ENCODE measurements around the gene MTUS2. TPM values are rescaled to one million over a fixed set of nuclear protein-coding genes. Genes with fewer than 3 reads are reported as not detected.

The MTUS2 gene
- total RNA-seq, 1 donor from 2014 or later, result 5.1 TPM

DNA sequence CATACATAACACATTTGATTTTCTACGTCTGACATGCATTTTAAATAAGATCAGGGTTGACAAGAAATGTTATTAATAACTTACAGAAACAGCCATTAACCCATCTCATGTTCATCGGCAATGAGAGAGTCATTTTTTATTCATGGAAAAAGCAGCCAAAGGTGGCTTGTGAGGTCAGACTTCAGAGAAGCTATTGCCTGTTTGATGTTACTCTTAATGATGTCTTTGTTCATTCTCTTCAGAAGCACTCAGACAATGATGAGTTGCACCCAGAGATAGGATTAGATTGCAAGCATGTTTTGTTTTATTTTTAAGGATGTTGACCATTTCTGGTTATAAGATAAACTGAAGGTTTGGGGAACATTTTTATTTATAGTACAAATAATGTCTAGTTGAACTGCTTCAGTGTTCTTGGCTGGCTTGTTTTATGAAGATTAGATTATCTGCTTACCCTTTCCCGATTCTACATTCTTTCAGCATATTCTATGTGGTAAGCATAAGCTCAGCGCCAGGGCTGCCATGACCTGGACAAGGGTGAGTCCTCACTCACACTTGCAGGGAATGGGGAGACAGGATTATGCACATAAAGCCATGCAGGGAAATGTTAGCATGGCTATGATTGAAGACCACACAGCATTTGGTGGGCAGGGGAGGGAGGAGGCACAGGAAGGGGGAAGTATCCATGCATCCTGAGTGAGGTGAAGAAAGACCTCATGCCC lies 288.1 kb downstream of the MTUS2 start:
- DNase-seq (ENCODE audit: low spot score), result no peak

DNA sequence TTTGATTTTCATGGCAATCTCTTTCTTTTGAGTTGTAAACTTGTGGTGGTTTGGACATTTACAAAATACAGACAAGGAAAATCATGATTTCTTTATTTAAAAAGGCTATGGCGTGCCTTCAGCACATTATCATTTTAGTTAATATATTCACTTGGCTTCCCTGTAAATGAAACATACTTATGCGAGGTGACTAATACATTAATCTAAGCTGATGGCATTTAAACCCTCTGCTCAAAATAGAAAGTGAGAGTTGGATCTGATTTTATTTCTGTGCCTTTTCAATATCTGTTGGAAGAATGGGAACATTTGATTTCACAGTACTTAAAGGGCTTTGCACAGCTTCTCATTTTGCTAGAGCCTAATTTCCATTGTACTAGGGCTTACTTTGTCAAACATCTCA lies 289.8 kb downstream of the MTUS2 start:
- DNase-seq (ENCODE audit: low spot score), result no peak

DNA sequence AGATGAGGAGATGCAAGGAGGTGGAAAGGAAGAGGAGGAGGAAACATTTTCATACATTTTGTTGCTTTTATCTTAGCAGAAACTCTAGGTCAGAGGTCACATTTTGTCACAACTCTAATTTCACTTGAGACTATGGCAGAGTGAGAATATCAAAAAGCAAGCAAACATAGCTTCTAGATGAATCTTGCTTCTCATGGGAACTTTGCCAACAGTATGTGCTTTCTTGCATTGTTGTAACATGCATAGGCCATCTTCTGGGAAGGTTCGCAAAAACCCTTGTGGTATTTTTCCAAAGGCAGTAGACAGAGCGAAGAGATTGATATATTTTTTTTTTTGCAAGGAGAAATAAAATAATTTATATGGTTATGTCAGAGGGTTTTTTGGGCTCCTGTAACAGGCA lies 291.3 kb downstream of the MTUS2 start:
- no peak for DNase-seq (ENCODE audit: low spot score)

DNA sequence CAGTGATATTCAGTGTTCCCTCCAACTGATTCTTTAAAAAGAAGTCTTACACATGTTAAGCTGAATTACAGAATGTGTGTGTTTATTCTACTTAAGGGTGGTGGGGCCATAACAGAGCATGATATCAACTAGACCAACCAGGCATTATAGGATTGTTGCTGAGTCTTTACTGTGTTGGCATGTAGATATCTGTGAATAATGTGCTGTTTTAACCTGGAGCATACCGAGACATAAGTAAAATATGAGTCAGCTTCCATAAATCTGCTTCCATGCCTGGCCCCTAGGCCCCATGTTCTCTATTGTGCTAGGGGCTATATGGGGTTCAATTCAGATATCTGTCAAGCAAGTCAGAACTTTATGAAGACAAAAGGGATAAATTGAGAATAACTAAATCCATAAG lies 295.7 kb downstream of the MTUS2 start:
- no peak for DNase-seq (ENCODE audit: low spot score)

DNA sequence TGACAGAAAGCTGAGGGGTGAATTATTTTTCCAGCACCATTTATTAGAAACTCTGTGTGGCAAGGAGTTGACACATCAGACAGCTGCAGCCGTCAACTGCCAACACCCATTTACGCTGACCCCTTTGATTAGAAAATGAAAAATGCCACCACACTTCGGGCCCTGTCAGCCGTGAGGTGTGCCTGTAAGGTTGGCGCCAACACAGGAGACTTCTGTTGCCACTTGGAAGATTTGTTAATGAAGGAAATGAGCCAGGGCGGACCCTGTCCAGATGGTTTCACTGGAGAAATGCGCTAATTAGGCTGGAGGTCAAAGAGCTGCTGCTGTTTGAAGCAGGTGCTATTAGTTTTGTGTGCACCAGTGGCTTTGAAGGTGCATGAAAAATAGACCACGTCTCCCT lies 297.5 kb downstream of the MTUS2 start:
- DNase-seq (ENCODE audit: low spot score), result no peak

DNA sequence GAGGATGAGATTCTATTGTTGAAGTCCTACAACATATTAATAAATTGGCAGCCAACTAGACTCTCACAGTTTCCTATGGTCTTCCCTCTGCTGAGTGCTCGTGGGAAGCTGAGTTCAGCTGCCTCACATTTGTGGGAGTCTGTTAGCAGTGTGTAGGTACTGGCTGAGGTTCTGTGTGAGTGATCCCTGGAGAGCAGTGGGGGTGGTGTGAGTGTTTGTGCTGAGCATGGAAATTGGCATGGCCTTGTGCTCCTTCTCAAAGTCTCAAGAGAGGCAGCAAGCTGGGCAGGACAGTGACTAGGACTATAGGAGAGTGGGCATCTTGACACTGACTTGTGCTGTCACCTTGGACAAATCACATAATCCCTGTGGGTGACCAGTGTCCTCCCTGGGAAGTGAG lies 298.3 kb downstream of the MTUS2 start:
- no peak for DNase-seq (ENCODE audit: low spot score)

DNA sequence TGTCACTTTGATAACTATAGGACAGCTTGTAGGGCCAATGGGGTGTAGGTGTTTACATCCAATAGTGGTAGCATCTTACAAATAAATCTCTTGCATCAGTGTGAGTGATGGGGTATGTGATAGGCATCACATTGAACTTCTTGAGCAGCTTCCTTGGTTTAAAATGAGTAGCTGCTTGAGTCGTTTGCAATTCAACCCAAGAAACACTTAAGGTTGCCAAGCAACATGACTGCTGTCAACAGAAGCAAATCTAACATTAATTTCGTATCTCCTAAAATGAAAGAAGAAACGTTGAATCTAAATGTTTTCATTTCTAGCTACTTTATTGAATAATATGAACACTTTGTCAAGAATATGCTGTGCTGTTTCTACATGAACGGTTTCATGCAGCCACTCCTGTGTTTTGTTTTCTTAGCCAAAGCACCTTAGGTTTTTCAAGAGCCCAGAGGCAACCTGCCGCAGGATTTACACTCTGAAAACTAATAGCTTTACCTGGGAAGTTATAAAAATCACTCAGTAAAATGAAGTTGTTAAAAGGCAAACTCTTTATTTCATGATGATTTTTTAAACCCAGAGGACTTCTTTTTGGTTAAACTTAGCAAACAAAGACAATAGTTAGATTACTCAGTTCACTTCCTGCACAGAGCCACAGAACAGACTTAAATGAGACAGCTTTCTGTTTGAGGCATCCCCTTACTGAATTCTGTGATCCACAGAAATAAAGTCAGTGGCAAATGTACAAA lies 305.2 kb downstream of the MTUS2 start:
- no peak for DNase-seq (ENCODE audit: low spot score)

DNA sequence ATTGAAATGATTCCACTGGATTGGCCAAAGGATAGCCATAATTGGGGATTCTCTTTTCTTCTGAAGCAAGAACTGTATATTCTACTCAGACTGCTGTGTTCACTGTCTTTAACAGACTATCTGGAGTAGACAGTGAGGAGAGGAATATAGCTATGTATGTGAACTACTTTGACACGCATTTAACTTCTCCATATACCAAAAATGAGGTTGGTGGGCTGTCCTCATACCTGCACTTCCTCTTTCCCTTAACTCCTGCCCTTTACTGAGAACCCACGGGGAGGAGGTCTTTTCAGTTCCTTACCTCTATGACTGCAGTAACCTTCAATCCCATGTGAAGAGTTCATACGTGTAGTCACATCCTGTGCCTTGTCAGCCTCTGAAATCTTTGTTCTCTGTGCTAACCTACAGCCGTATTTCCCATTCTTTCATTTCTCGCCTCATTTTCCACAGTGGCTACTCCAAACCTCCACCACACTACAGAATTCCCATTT lies 305.8 kb downstream of the MTUS2 start:
- DNase-seq (ENCODE audit: low spot score), result no peak

DNA sequence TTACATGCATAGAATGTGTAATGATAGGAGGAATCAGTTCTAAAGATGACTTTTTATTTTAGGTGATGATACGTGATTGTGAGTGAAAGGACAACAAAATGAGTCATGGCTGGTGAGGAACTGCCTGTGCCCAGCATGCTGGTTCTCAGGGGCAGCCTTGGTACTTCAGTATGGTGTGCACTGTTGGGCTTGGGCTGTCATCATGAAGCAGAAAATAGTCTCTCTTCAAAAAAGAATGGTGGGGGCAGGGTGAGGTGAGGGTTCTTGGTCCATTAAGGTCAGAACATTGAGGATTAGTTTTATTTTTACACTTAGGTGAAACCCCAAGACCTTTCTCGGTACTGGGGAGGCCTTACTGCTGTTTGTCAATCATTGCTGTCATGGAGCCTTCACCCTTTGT lies 309.5 kb downstream of the MTUS2 start:
- DNase-seq (ENCODE audit: low spot score), result no peak

DNA sequence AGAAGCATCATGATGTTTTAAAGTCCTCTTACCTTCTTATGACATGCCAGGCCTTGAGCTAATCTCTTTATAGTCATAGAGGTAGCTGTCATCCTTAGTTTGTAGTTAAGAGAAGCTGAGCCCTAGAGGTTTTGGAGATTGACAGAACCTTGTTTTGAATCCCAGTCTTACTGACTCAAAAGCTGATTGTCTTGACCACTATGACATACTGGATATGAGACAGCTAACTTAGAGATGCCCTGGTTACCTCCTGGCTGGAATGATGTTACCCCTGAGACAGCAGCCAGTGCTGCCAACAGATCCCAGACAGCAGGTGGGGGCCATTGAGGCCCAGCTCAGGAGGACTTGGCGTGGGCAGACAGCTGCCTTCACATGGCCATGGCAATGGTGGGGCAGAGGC lies 311.0 kb downstream of the MTUS2 start:
- DNase-seq (ENCODE audit: low spot score), result no peak

DNA sequence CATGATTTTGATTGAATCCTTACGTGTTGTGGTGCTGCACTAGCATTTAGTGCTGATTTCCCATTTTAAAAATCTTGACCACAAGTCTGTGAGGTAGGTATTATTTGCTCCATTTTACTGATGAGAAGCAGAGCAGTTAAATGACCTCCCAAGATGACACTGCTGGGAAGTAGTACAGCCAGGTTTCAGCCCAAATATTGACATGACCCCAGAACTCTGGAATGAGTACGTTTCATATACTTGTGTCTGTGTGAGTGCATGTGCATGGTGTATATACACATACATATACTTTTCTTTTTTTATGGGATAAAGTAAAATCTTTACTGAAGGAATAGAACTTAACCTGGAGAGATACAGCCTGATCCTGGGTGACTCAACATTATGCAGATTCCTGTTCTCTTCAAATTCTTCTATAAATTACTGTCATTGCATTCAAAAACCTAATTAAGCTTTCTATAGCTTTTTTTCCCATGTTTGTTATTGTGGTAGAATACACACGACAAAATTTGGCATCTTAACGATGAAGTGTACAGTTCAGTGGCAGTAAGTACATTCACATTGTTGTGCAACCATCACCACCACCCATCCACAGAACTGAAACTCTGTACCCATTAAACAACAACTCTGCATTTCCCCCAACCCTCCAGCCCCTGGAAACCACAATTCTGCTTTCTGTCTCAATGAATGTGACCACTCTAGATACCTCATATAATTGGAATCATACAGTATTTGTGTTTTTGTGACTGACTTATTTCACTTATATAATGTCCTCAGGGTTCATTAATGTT lies 311.9 kb downstream of the MTUS2 start:
- DNase-seq (ENCODE audit: low spot score), result no peak

DNA sequence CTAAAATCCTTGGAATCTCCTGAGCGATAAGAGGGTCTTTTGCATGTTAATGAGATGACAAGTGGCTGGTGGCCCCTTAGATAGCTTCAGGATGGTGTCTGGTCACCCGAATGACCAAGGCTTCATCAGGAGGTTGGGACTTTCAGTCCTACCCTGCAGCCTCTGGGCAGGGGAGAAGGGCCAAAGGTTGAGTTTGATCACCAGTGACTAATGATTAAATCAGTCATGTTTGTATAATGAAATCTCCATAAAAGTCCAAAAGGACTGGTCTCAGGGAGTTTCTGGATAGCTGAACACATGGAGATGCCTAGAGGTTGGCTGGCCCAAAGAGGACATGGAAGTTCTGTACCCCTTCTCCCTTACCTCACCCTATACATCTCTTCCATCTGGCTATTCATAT lies 316.2 kb downstream of the MTUS2 start:
- no peak for DNase-seq (ENCODE audit: low spot score)

DNA sequence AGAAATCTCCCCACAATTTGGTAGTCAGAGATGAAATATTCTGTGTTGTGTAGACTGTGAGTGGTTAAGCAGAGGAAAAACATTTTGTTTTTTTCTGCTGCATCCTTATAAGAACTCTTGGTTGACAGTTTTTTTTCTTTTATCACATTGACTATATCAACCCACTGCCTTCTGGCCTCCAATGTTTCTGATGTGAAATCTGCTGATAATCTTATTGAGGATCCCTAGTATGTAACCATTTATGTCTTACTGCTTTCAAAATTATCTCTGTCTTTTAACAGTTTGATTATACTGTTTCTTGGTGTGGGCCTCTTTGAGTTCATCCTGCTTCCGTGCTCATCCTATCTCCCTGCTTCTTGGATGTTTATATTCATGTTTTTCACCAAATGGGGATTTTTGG lies 316.9 kb downstream of the MTUS2 start:
- no peak for DNase-seq (ENCODE audit: low spot score)

DNA sequence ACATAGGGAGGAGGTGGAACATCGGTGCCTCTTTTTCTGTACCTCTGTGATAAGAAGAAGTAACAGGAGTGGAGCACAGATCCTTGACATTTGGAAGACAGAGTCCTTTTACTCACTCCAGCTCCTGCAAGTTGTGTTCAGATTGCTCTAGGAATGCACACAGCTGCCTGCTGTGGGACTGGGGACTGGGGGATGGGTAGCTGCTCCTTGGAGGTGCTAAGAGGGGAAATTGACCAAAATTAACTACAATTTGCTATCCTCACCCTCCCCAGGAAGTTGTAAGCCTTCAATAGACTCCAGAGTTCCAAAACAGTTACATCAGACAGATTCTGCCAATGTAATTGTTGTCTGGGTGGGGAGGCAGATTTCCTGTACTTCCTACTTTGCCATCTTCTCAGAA lies 317.9 kb downstream of the MTUS2 start:
- DNase-seq (ENCODE audit: low spot score), result no peak

DNA sequence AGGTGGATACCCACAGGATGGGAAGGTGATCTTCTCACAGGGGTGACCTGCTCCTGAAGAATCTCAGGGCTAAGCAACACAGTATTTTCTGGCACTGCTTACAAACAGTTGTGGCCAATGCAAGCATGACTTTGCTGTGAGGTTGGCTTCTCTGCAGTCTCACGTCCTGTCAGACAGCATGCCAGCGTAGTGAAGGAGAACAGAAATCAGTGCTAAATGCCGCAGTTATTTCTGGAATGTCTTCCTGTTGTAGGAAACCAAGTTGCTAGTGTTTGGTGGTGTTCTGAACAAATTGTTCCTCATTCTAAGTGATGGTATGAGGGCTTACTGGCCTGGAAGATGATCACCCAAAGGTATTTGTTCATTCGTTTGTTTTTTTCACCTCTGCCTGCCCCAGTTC lies 320.1 kb downstream of the MTUS2 start:
- no peak for DNase-seq (ENCODE audit: low spot score)

DNA sequence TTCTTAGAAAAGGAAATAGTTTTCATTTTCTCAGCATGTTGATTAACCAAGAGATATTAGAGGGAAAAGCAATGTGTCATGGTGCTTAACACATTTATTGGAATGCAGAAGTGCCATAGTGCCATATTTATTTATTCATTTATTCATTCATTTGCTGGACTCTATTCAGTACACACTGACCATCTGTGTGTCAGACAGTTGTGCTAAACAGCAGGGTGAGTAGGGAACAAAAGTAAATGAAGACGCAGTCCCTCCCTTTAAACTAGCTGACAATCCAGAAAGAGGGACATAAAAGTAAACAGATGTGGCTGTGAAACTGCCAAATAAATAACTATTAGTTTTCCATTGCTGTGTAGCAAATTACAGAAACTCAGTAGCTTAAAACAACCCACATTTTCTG lies 323.7 kb downstream of the MTUS2 start:
- DNase-seq (ENCODE audit: low spot score), result no peak

DNA sequence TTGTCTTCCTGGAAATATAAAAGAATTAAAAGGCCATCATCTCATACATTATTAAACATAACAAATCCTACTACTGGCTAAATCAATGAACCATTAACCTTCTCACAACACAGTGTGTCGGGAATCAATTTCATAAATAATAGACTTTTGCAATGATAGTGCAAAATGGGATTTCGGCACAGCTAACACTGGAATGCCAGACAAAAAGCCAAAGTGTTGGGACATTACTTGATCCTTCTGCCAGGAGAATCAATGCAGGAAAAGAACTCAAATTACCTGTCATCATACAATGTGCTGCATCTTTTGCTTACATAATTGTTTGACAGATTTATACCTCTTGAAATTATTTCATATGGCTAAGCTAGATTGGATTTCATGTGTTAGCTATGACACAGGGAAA lies 334.3 kb downstream of the MTUS2 start:
- no peak for DNase-seq (ENCODE audit: low spot score)

DNA sequence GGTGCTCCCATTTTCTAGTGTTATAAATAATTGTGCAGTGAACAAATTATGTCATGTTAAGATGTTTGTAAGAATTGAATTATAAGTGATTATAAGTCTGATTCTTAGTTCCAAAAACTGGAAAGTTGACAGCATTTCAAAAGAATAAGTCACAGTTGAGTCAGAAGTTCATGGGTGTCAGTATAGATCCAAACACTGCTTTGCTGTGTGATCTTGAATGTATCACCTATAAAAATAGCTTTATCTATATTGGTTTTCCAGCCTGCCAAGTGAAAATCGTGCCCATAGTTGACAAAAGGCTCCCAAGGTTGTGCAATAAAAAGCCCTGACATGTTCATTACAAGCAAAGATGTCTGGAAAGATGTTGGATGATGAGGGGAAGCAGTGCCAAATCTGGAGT lies 336.0 kb downstream of the MTUS2 start:
- DNase-seq (ENCODE audit: low spot score), result no peak

DNA sequence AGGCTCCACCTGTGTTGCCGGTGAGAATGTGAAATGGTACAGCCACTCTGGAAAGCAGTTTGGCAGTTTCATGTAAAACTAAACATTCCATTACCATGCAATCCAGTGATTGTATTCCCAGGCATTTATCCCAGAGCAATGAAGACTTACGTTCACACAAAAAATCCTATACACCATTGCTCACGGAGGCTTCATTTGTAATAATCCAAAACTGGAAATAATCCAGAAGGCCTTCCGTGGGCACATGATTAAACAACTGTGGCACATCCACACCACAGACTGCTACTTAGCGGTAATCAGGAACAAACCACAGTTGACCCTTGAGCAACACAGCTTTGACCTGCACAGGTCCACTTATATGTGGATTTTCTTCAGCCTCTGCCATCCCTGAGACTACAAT lies 339.7 kb downstream of the MTUS2 start:
- no peak for DNase-seq (ENCODE audit: low spot score)

DNA sequence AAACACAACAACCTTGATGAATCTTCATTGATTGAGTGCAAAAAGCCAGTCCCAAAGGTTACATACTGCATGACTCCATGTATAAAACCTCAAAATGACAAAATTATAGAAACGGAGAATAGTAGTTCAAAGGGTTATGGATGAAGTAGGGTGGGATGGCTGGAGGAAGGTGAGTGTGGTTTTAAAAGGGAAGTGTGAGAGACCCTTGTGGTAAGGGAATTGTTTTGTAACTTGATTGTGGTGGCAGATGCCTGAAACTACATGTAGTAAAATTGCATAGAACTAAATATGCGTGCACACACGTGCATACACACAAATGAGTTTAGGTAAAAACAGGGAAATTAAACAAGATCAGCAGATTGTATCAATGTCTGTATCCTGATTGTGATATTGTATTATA lies 340.7 kb downstream of the MTUS2 start:
- no peak for DNase-seq (ENCODE audit: low spot score)

DNA sequence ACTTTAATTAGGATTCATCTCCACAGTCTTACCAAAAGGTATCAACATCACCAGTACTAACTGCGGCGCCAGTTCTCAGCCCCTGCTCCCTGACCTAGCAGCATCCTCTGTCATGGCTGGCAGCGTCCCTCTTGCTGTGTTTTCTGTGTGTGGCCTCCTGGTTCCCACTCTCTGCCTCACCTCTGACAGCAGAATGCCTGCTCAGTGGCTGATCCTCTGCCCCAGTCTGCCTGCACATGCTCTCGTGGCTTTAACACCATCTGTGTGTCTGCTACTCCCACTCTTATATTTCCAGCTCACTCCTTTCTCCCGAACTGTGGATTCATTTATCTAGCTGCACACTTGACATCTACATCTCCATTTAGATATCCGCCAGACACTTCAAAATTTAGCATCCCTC lies 341.5 kb downstream of the MTUS2 start:
- DNase-seq (ENCODE audit: low spot score), result no peak

DNA sequence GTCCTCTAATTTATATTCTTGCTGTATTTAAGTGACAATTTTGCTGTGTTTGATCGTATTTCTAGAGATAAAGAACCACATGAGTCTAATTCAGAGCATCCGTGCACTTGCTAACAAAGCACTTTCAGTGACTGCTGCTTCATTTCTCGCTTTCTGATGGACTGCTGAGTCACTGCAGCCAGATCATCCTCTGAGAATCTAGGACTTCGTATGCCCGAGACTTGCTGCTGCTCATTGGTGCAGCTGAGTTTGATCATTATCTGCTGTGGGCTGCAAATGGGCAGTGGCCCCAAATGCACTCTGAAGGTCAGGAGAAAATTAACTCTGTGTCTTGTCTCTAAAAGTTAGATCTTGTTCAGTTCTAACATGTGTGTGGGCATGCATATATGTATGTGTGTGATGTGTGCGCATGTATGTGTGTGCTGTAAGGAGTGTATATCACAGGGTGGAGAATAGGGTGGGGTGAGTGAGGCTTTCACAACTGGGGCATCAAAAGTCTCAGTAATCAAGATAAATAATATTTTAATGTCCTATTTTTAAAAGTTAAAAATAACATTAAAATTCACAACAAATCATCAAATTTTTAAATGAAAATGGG lies 342.6 kb downstream of the MTUS2 start:
- no peak for DNase-seq (ENCODE audit: low spot score)
